ENCODE measurements around the gene PLAA. TPM values are rescaled to one million over a fixed set of nuclear protein-coding genes. Genes with fewer than 3 reads are reported as not detected.
A peak's percentile ranks its signal among the peaks of the same experiment; 100 is the strongest.

Gene PLAA
- total and polyA plus RNA-seq, 2 donors from 2014 or later, result 12.0 to 26.9 TPM

GRCh38 chr9:26955222-26955903 lies 8.3 kb upstream of the PLAA start:
- no peak for FAIRE-seq
- H3K27ac ChIP-seq (ENCODE audit: low read depth in 2 of 2, low read length in 2 of 2), result peak overlapping the region in 1 of 2 donors; percentile 88
- peak in 2 of 5 donors; percentile 8 to 46 for DNase-seq
- no peaks in the 10 kb centered on the region for H3K9me3 ChIP-seq (ENCODE audit: control insufficient read depth in 2 of 3, insufficient read depth in 1 of 3, low read length in 3 of 3)
- H3K27me3 ChIP-seq (ENCODE audit: control insufficient read depth, insufficient read depth, low read length), result no peaks in the 10 kb centered on the region
- peak overlapping the region; percentile 78 to 99 (median 95) for H3K9ac ChIP-seq (ENCODE audit: low read length in 3 of 3)
- no peak for TF ChIP-seq CTCF (IDR thresholded peaks at IDR 0.05; ENCODE audit: borderline replicate concordance, extremely low read depth, insufficient read depth)
- H3K4me1 ChIP-seq (ENCODE audit: control insufficient read depth in 2 of 3, insufficient read depth in 2 of 3, low read depth in 1 of 3, low read length in 3 of 3), result peaks cover 0 to 9% (median 0%) of the 10 kb centered on the region in 3 donors
- H3K36me3 ChIP-seq (ENCODE audit: control insufficient read depth in 2 of 3, insufficient read depth in 3 of 3, low read length in 3 of 3), result no peaks in the 10 kb centered on the region
- intact Hi-C loops (cut with DNase I), result no loop called here
- peak overlapping the region; percentile 92 to 99 (median 97) for H3K4me3 ChIP-seq (ENCODE audit: low read length in 3 of 3)

- intact Hi-C loops (cut with DNase I), result no loop called here
- Histone ChIP-seq H3K36me3 (ENCODE audit: control insufficient read depth in 2 of 3, insufficient read depth in 3 of 3, low read length in 3 of 3) (no peaks in the 10 kb centered on the region), H3K4me3 (ENCODE audit: low read length in 3 of 3) (peak overlapping the region in 2 of 3 donors; percentile 7 to 8), H3K27me3 (ENCODE audit: control insufficient read depth, insufficient read depth, low read length) (no peaks in the 10 kb centered on the region), H3K9me3 (ENCODE audit: control insufficient read depth in 2 of 3, insufficient read depth in 1 of 3, low read length in 3 of 3) (no peaks in the 10 kb centered on the region), H3K27ac (ENCODE audit: low read depth in 2 of 2, low read length in 2 of 2) (peak overlapping the region in 1 of 2 donors; percentile 36), H3K4me1 (ENCODE audit: control insufficient read depth in 2 of 3, insufficient read depth in 2 of 3, low read depth in 1 of 3, low read length in 3 of 3) (peaks cover 0 to 9% (median 0%) of the 10 kb centered on the region in 3 donors), H3K9ac (ENCODE audit: low read length in 3 of 3) (no peak overlapping the region)
- FAIRE-seq (no peak), DNase-seq (no peak)
- no peak for TF ChIP-seq CTCF (IDR thresholded peaks at IDR 0.05; ENCODE audit: borderline replicate concordance, extremely low read depth, insufficient read depth)
These were observed 7.0 kb upstream of the PLAA start for GRCh38 chr9:26954050-26954508.

- no peaks in the 10 kb centered on the region for H3K27me3 ChIP-seq (ENCODE audit: control insufficient read depth, insufficient read depth, low read length)
- H3K36me3 ChIP-seq (ENCODE audit: control insufficient read depth in 2 of 3, insufficient read depth in 3 of 3, low read length in 3 of 3), result no peaks in the 10 kb centered on the region
- no peak for TF ChIP-seq CTCF (IDR thresholded peaks at IDR 0.05; ENCODE audit: borderline replicate concordance, extremely low read depth, insufficient read depth)
- DNase-seq (no peak), FAIRE-seq (no peak)
- H3K4me1 ChIP-seq (ENCODE audit: control insufficient read depth in 2 of 3, insufficient read depth in 2 of 3, low read depth in 1 of 3, low read length in 3 of 3), result peaks cover 0 to 5% (median 0%) of the 10 kb centered on the region in 3 donors
- no peak overlapping the region for H3K4me3 ChIP-seq (ENCODE audit: low read length in 3 of 3)
- H3K9me3 ChIP-seq (ENCODE audit: control insufficient read depth in 2 of 3, insufficient read depth in 1 of 3, low read length in 3 of 3), result no peaks in the 10 kb centered on the region
- intact Hi-C loops (cut with DNase I), result no loop called here
- no peak overlapping the region for H3K27ac ChIP-seq (ENCODE audit: low read depth in 2 of 2, low read length in 2 of 2)
- H3K9ac ChIP-seq (ENCODE audit: low read length in 3 of 3), result no peak overlapping the region
These were observed 4.8 kb upstream of the PLAA start for GRCh38 chr9:26951794-26952193.
